Thyroid gland (tissue), 4 donors: ENCODE measurements around the gene SEMA4C. TPM values are rescaled to one million over a fixed set of nuclear protein-coding genes. Genes with fewer than 3 reads are reported as not detected.

Experiments used
- DNase-seq, 2 donors: peaks; one replicate each; pipeline ENCODE4 v3.0.0-alpha.2; 2019
- H3K27ac ChIP-seq, 3 donors: fragments of 200-600 bp; sonication (generic); 1 replicate in 2 of 3; 2 replicates in 1 of 3; pipeline ENCODE4 v1.5.1; 2016 to 2019; ENCODE audit warnings: mild to moderate bottlenecking in 1 of 3, moderate library complexity in 1 of 3
- H3K27me3 ChIP-seq: fragments of 200-600 bp; sonication (generic); one replicate; pipeline ENCODE4 v1.5.1; 2019
- H3K36me3 ChIP-seq, 2 donors: fragments of 200-600 bp; sonication (generic); one replicate each; pipeline ENCODE4 v1.5.1; 2016 to 2019
- H3K4me1 ChIP-seq, 2 donors: fragments of 200-600 bp; sonication (generic); one replicate each; pipeline ENCODE4 v1.5.1; 2017 to 2019
- H3K4me3 ChIP-seq, 3 donors: fragments of 200-600 bp; sonication (generic); replicated peaks in 1 of 3; 1 replicate in 2 of 3; 2 replicates in 1 of 3; pipeline ENCODE4 v1.5.1; 2016; ENCODE audit warnings: mild to moderate bottlenecking in 1 of 3
- H3K9me3 ChIP-seq: fragments of 200-600 bp; sonication (generic); one replicate; pipeline ENCODE4 v1.5.1; 2017
- POLR2A ChIP-seq, 2 donors: fragments of 450-650 bp; IDR thresholded peaks; one replicate each; pipeline ENCODE4 v1.6.1; 2017; ENCODE audit warnings: antibody characterized with exemption in 2 of 2, mild to moderate bottlenecking in 2 of 2, moderate library complexity in 1 of 2
- WGBS, 2 donors: methylation state at CpG; one replicate each; pipeline ENCODE4 v1.1.5; 2017; 5-methylcytosine and 5-hydroxymethylcytosine counted together
- intact Hi-C: fragments of 100-400 bp; cut with DNase I; formaldehyde crosslinking; loops from one replicate; pipeline ENCODE4 v1.15.1; 2023
- total RNA-seq, 4 donors: library from RNA; depleted of rRNA; stranded (reverse); fragments of >200 nt; gene quantifications; one replicate each; pipeline ENCODE4 v1.2.3, GENCODE V29; 2016
- TF ChIP-seq, protein P1 (sequence below), 6 experiments: fragments of 200-600 bp in 3 of 6; fragments of 450-650 bp in 3 of 6; sonication (generic) in 3 of 6; IDR thresholded peaks; one replicate each; pipeline ENCODE4 v1.5.1; 2016 to 2019; ENCODE audit warnings: antibody characterized with exemption in 6 of 6, mild to moderate bottlenecking in 2 of 6, inconsistent platforms in 1 of 6, moderate library complexity in 1 of 6

The SEMA4C gene
- total RNA-seq, 4 donors from 2014 or later, result 14.5 to 21.7 (median 19.3) TPM

DNA sequence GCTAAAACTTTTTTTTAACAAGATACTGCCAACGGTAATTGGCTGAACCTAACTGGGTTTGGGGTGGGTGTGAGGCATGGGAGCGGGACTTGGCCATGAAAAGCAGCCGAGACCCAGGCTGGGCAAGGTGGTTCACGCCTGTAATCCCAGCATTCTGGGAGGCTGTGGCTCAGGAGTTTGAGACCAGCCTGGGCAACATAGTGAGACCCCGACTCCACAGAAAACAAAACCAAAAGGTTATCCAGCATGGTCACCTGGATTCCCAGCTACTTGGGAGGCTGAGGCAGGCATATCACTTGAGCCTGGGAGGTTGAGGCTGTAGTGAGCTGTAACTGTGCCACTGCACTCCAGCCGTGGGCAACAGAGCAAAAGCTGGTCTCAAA, 11.0 kb upstream of the SEMA4C start:
- DNase-seq, result no peak
- H3K4me3 ChIP-seq, result no peak overlapping the region
- H3K27me3 ChIP-seq, result no peaks in the 10 kb centered on the region
- no peaks in the 10 kb centered on the region for H3K36me3 ChIP-seq
- TF ChIP-seq, protein P1, sequence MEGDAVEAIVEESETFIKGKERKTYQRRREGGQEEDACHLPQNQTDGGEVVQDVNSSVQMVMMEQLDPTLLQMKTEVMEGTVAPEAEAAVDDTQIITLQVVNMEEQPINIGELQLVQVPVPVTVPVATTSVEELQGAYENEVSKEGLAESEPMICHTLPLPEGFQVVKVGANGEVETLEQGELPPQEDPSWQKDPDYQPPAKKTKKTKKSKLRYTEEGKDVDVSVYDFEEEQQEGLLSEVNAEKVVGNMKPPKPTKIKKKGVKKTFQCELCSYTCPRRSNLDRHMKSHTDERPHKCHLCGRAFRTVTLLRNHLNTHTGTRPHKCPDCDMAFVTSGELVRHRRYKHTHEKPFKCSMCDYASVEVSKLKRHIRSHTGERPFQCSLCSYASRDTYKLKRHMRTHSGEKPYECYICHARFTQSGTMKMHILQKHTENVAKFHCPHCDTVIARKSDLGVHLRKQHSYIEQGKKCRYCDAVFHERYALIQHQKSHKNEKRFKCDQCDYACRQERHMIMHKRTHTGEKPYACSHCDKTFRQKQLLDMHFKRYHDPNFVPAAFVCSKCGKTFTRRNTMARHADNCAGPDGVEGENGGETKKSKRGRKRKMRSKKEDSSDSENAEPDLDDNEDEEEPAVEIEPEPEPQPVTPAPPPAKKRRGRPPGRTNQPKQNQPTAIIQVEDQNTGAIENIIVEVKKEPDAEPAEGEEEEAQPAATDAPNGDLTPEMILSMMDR (IDR thresholded peaks at IDR 0.05), result no peak
- TF ChIP-seq POLR2A (IDR thresholded peaks at IDR 0.05), result no peak
- H3K9me3 ChIP-seq, result no peaks in the 10 kb centered on the region
- WGBS, 2 donors, result 87 to 97% methylated on average over 6 of the region's 6 CpGs
- no peaks in the 10 kb centered on the region for H3K4me1 ChIP-seq
- no peak overlapping the region for H3K27ac ChIP-seq
- intact Hi-C loops, result no loop called here

DNA sequence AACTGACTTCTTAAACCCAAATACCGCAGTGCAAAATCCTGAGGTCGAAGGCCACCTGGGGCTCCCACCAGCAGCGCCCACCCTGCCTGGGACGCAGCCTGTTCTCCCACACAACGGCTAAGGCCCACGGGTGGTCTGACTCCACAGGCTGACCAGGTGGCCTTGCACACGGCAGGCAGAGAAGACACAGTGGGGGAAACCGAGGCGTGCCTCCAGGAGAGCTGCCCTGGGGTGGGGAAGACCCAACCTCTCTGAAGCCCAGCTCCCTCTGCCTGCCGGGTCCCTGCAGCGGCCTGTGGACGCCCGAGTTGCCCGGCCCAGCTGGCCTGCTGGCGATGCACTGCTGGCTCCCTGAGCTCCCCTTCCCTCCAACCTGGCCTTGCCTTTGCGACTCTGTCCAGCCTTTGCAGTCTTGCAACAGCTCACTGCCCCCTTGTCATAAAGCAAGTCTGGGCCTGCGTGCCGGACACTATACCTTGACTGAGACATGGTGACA, 9.7 kb upstream of the SEMA4C start:
- H3K36me3 ChIP-seq, result no peaks in the 10 kb centered on the region
- no peak overlapping the region for H3K27ac ChIP-seq
- DNase-seq, result no peak
- H3K4me1 ChIP-seq, result no peaks in the 10 kb centered on the region
- H3K27me3 ChIP-seq, result no peaks in the 10 kb centered on the region
- intact Hi-C loops, result no loop called here
- H3K4me3 ChIP-seq, result no peak overlapping the region
- WGBS, 2 donors, result 94 to 97% methylated on average over 12 to 14 of the region's 18 CpGs
- H3K9me3 ChIP-seq, result no peaks in the 10 kb centered on the region
- TF ChIP-seq, protein P1 (IDR thresholded peaks at IDR 0.05), result no peak
- TF ChIP-seq POLR2A (IDR thresholded peaks at IDR 0.05), result no peak

DNA sequence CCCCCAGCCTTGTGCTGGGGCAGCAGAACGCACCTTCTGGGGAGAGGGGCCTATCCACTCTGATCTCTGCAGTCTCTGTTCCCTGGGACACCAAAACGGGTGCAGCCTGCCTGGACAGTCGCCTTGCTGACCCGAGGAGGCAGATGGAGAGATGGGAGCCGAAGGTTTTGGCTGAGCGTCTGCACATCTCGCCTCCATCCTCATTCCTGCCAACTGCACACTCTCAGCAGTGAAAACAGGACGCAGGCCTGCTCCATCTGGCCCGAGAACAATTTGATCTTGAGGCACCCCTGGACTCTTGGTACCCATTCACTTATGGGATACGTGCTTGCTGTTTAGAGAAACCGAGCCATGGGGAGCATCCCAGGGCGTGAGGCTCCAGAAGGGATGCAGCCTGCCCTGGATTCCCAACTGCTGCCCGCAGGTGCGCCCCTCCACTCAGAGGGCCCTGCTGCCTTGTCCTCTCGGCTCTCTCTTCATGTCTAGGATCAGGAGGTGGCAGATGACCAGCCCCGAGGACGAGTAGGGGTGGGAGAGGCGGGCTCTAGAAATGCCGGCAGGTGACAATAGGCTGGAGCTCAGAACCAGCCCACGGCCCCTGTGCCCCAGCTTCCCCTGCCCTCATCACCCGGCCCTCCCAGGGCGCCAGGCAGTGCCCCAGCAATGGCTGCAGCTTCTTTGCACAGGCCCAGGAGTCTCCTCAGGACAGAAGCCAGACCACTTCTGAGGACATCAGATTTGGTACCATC, 9.1 kb upstream of the SEMA4C start:
- H3K36me3 ChIP-seq, result no peaks in the 10 kb centered on the region
- 84 to 86% methylated on average over 17 to 18 of the region's 22 CpGs for WGBS, 2 donors
- intact Hi-C loops, result no loop called here
- TF ChIP-seq, protein P1 (IDR thresholded peaks at IDR 0.05), result no peak
- no peak for TF ChIP-seq POLR2A (IDR thresholded peaks at IDR 0.05)
- DNase-seq, result no peak
- peaks cover 0 to 2% of the 10 kb centered on the region in 2 donors for H3K4me1 ChIP-seq
- no peak overlapping the region for H3K4me3 ChIP-seq
- H3K9me3 ChIP-seq, result no peaks in the 10 kb centered on the region
- H3K27ac ChIP-seq, result no peak overlapping the region
- no peaks in the 10 kb centered on the region for H3K27me3 ChIP-seq

DNA sequence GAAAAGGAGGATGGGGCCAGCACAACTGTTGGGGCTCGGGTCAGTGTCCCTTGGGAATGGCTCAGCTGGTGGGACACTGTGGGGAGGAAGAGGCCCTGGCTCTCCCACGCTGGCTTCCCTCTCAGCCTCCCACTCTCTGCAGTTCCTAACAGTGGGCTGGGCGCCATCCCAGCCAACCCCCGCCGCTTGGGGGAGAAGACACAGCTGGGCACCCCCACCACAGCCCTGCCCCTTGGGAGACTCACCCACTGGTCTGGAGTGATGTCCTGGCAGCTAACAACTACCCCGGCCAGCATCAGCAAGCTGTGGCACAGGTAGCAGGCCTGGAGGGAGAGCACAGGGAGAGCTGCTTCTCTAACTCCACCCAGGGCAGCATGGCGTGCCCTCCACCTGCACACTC, 8.3 kb upstream of the SEMA4C start:
- Histone ChIP-seq H3K9me3 (no peaks in the 10 kb centered on the region), H3K27ac (no peak overlapping the region), H3K27me3 (no peaks in the 10 kb centered on the region), H3K4me3 (no peak overlapping the region), H3K4me1 (peaks cover 0 to 7% of the 10 kb centered on the region in 2 donors), H3K36me3 (no peaks in the 10 kb centered on the region)
- intact Hi-C loops, result no loop called here
- TF ChIP-seq, protein P1 (IDR thresholded peaks at IDR 0.05), result no peak
- no peak for TF ChIP-seq POLR2A (IDR thresholded peaks at IDR 0.05)
- DNase-seq, result no peak
- WGBS, 2 donors, result 85 to 88% methylated on average over 1 to 5 of the region's 7 CpGs

DNA sequence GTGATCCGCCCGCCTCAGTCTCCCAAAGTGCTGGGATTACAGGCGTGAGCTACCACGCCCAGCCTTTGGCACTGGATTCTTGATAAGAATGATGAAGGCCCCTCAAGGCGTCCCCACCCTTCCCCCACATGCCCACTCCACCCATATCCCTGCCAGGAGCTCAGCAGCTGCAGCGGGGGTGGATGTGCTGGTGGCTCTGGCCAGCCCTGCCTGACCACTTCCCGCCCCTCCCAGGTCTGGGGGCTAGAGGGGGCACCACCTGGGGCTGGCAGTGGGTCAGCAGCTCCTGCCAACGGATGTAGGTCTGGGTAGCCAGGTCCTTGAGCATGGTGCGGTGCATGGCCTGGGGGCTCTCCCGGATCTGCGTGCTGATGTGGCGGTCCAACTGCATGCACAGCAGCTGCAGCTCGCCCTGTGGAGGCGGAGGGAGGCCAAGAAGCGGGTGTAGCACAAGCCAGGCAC, 7.8 kb upstream of the SEMA4C start:
- Histone ChIP-seq H3K27ac (no peak overlapping the region), H3K4me3 (no peak overlapping the region)
- intact Hi-C loops, result no loop called here

More for the DNA sequence above, 7.8 kb upstream of the SEMA4C start:
- TF ChIP-seq, protein P1 (IDR thresholded peaks at IDR 0.05), result no peak
- TF ChIP-seq POLR2A (IDR thresholded peaks at IDR 0.05), result no peak
- no peaks in the 10 kb centered on the region for H3K36me3 ChIP-seq
- H3K9me3 ChIP-seq, result no peaks in the 10 kb centered on the region
- peaks cover 0 to 12% of the 10 kb centered on the region in 2 donors for H3K4me1 ChIP-seq
- 87 to 95% methylated on average over 12 to 13 of the region's 15 CpGs for WGBS, 2 donors
- DNase-seq, result no peak
- no peaks in the 10 kb centered on the region for H3K27me3 ChIP-seq
